CD4-positive, alpha-beta T cell (primary cell): ENCODE results near the gene MYH6. TPM values are rescaled to one million over a fixed set of nuclear protein-coding genes. Genes with fewer than 3 reads are reported as not detected.
"Not testable (repeated sequence)": the region's sequence is repeated elsewhere in the genome, so short reads cannot be mapped to it uniquely, and the experiment has no call there.

ENCODE experiments used
- ATAC-seq: fragments of 200-7000 bp; cut with Tn5 transposase; one replicate; pipeline ENCODE4 v1.10.0; 2022; ENCODE audit warnings: mild to moderate bottlenecking; ENCODE audit not compliant: poor library complexity
- CTCF ChIA-PET: fragments of 350-600 bp; sonication (Branson Sonifier 250); formaldehyde crosslinking; loops from one replicate; lab custom pipeline; 2021; ENCODE audit warnings: antibody characterized with exemption, inconsistent platforms; lab: Charles Lee
- POLR2A ChIA-PET: fragments of 350-600 bp; sonication (Branson Sonifier 250); formaldehyde crosslinking; loops from one replicate; lab custom pipeline; 2021; ENCODE audit warnings: antibody characterized with exemption, inconsistent platforms; lab: Charles Lee
- DNase-seq, 14 experiments: peaks; one replicate each; pipeline ENCODE4 v3.0.0-alpha.2; 2013 to 2020; ENCODE audit warnings: mixed read lengths in 2 of 14
- H3K27ac ChIP-seq, 2 donors: one replicate each; pipeline versions ENCODE4 v1.5.1 to v1.7.0; 2013; ENCODE audit warnings: low read length in 2 of 2, low read depth in 1 of 2, mild to moderate bottlenecking in 1 of 2
- H3K27me3 ChIP-seq, 2 experiments: 1 replicate in 1 of 2; 2 replicates in 1 of 2; pipeline versions ENCODE4 v1.6.1 to v1.7.0; 2013; ENCODE audit warnings: low read length in 2 of 2, control low read depth in 1 of 2, mild to moderate bottlenecking in 1 of 2, moderate library complexity in 1 of 2; ENCODE audit not compliant: insufficient read depth in 2 of 2, control insufficient read depth in 1 of 2
- H3K36me3 ChIP-seq: one replicate; pipeline ENCODE4 v1.6.1; 2013; ENCODE audit warnings: low read length, control low read depth; ENCODE audit not compliant: insufficient read depth
- H3K4me1 ChIP-seq: one replicate; pipeline ENCODE4 v1.6.1; 2013; ENCODE audit warnings: low read length, control low read depth; ENCODE audit not compliant: insufficient read depth
- H3K4me3 ChIP-seq: one replicate; pipeline ENCODE4 v1.5.1; 2013; ENCODE audit warnings: mild to moderate bottlenecking, low read length, moderate library complexity
- H3K9me3 ChIP-seq, 2 experiments: 1 replicate in 1 of 2; 2 replicates in 1 of 2; pipeline versions ENCODE4 v1.6.1 to v1.7.0; 2013; ENCODE audit warnings: low read length in 2 of 2, mild to moderate bottlenecking in 2 of 2, control low read depth in 1 of 2, moderate library complexity in 1 of 2; ENCODE audit not compliant: control insufficient read depth in 1 of 2, insufficient read depth in 1 of 2
- H3K27ac Mint-ChIP-seq: one replicate; pipeline ENCODE4 v1.8.0; 2020; ENCODE audit warnings: mixed read lengths
- H3K27me3 Mint-ChIP-seq: one replicate; pipeline ENCODE4 v1.8.0; 2021; ENCODE audit warnings: mixed read lengths
- H3K36me3 Mint-ChIP-seq: one replicate; pipeline ENCODE4 v1.8.0; 2021; ENCODE audit warnings: low read depth, mixed read lengths
- H3K4me1 Mint-ChIP-seq: one replicate; pipeline ENCODE4 v1.8.0; 2021; ENCODE audit warnings: low read depth, mixed read lengths
- H3K4me3 Mint-ChIP-seq: one replicate; pipeline ENCODE4 v1.8.0; 2020; ENCODE audit warnings: mild to moderate bottlenecking, mixed read lengths
- H3K9me3 Mint-ChIP-seq: one replicate; pipeline ENCODE4 v1.8.0; 2020; ENCODE audit warnings: mixed read lengths
- intact Hi-C, 2 experiments: fragments of 100-400 bp; cut with DNase I in 1 of 2; cut with micrococcal nuclease in 1 of 2; formaldehyde crosslinking; loops; one replicate each; pipeline versions ENCODE4 v1.15.1 to v1.9.0; 2023 to 2025; cut with DNase I, micrococcal nuclease
- total RNA-seq, 174 experiments: library from RNA in 2 of 174; stranded (reverse) in 2 of 174; gene quantifications; one replicate each; pipeline ENCODE4 v1.2.3 and lab custom pipeline; 2021 to 2026
- TF ChIP-seq, protein P1 (sequence below): fragments of 200-600 bp; IDR thresholded peaks from one replicate; pipeline ENCODE4 v1.8.0; 2022; ENCODE audit warnings: antibody characterized with exemption, mild to moderate bottlenecking

Gene MYH6
- total RNA-seq, 2 experiments from 2014 or later, result not detected

DNA sequence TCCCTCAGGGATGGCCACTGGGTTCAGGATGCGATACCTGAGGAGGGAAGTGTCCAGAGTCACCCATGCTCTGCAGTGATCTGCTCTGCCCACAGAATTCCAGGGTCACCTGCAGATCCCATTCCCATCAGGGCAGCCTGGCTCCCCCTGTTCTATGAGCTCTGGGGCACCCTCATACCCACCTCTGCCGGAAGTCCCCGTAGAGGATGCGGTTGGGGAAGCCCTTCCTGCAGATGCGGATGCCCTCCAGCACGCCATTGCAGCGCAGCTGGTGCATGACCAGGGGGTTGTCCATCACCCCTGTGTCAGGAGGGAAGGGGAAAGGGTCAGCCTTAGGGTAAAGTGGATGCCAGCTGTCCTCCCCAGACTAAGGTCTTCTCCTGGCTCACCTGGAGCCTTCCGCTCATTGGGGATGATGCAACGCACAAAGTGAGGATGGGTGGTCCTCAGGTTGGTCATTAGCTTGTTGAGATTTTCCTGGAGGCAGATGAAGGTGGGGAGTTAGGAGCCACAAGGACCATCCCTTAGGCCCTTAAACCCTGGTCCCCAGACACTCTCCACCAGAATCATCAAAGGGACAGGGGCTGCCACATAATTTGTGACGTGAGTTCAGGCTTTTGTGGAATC lies 11.2 kb downstream of the MYH6 start:
- H3K9me3 ChIP-seq, result no peaks in the 10 kb centered on the region
- TF ChIP-seq, protein P1, sequence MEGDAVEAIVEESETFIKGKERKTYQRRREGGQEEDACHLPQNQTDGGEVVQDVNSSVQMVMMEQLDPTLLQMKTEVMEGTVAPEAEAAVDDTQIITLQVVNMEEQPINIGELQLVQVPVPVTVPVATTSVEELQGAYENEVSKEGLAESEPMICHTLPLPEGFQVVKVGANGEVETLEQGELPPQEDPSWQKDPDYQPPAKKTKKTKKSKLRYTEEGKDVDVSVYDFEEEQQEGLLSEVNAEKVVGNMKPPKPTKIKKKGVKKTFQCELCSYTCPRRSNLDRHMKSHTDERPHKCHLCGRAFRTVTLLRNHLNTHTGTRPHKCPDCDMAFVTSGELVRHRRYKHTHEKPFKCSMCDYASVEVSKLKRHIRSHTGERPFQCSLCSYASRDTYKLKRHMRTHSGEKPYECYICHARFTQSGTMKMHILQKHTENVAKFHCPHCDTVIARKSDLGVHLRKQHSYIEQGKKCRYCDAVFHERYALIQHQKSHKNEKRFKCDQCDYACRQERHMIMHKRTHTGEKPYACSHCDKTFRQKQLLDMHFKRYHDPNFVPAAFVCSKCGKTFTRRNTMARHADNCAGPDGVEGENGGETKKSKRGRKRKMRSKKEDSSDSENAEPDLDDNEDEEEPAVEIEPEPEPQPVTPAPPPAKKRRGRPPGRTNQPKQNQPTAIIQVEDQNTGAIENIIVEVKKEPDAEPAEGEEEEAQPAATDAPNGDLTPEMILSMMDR, result no peak
- no peak overlapping the region for H3K27ac Mint-ChIP-seq
- ChIA-PET POLR2A (no interaction called here), CTCF (no interaction called here)
- intact Hi-C loops, result no loop called here
- H3K27me3 ChIP-seq, result peaks cover 4 to 8% of the 10 kb centered on the region in 2 experiments
- no peaks in the 10 kb centered on the region for H3K4me1 Mint-ChIP-seq
- no peaks in the 10 kb centered on the region for H3K36me3 ChIP-seq
- no peak overlapping the region for H3K27ac ChIP-seq
- H3K9me3 Mint-ChIP-seq, result no peaks in the 10 kb centered on the region
- ATAC-seq, result no peak
- no peaks in the 10 kb centered on the region for H3K36me3 Mint-ChIP-seq
- H3K27me3 Mint-ChIP-seq, result peaks cover 9% of the 10 kb centered on the region
- no peak overlapping the region for H3K4me3 Mint-ChIP-seq
- no peak for DNase-seq
- no peak overlapping the region for H3K4me3 ChIP-seq
- H3K4me1 ChIP-seq, result no peaks in the 10 kb centered on the region

- no peak for ATAC-seq
- intact Hi-C loops, result no loop called here
- no peaks in the 10 kb centered on the region for H3K4me1 Mint-ChIP-seq
- Histone ChIP-seq H3K36me3 (no peaks in the 10 kb centered on the region), H3K9me3 (no peaks in the 10 kb centered on the region), H3K4me3 (no peak overlapping the region), H3K27ac (no peak overlapping the region), H3K4me1 (no peaks in the 10 kb centered on the region), H3K27me3 (peaks cover 4 to 8% of the 10 kb centered on the region in 2 experiments)
- H3K9me3 Mint-ChIP-seq, result no peaks in the 10 kb centered on the region
- H3K27me3 Mint-ChIP-seq, result peaks cover 3% of the 10 kb centered on the region
- ChIA-PET CTCF (no interaction called here), POLR2A (no interaction called here)
- no peak for DNase-seq
- no peak overlapping the region for H3K4me3 Mint-ChIP-seq
- H3K27ac Mint-ChIP-seq, result no peak overlapping the region
- no peaks in the 10 kb centered on the region for H3K36me3 Mint-ChIP-seq
- TF ChIP-seq, protein P1, result no peak
Observed at GRCh38 chr14:23396126-23396525, 11.9 kb downstream of the MYH6 start.

DNA sequence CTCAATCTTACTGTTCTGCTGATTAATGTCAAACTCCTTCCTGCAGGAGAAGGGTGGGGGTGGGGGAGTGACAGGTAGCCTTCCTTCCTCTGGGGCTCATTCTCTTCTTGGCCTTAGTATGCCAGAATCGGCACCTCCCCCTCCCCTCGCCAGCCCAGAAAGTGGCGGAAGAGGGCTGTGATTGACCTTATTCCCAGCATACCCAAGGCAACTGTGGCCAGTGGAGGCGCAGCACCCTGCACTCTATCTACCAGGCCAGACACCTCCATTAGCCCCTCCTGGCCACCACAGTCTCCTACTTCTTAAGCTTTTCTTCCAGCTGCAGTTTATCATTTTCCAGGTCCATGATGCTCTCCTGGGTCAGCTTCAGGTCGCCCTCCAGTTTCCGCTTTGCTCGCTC lies 15.5 kb downstream of the MYH6 start:
- Histone ChIP-seq H3K36me3 (no peaks in the 10 kb centered on the region), H3K4me3 (no peak overlapping the region), H3K27me3 (peaks cover 4 to 8% of the 10 kb centered on the region in 2 experiments), H3K27ac (no peak overlapping the region), H3K4me1 (no peaks in the 10 kb centered on the region), H3K9me3 (no peaks in the 10 kb centered on the region)
- no peaks in the 10 kb centered on the region for H3K36me3 Mint-ChIP-seq
- ATAC-seq (no peak), DNase-seq (no peak)
- H3K9me3 Mint-ChIP-seq, result no peaks in the 10 kb centered on the region
- TF ChIP-seq, protein P1, result no peak
- H3K4me1 Mint-ChIP-seq, result no peaks in the 10 kb centered on the region
- ChIA-PET POLR2A (no interaction called here), CTCF (no interaction called here)
- no peak overlapping the region for H3K4me3 Mint-ChIP-seq
- H3K27me3 Mint-ChIP-seq, result peaks cover 3% of the 10 kb centered on the region
- H3K27ac Mint-ChIP-seq, result no peak overlapping the region
- intact Hi-C loops, result no loop called here

- H3K27me3 ChIP-seq, H3K27me3 Mint-ChIP-seq, H3K27ac Mint-ChIP-seq, H3K4me3 Mint-ChIP-seq, H3K4me1 Mint-ChIP-seq, H3K9me3 Mint-ChIP-seq, H3K36me3 ChIP-seq, H3K27ac ChIP-seq, ATAC-seq, H3K4me1 ChIP-seq, POLR2A ChIA-PET, H3K36me3 Mint-ChIP-seq, H3K4me3 ChIP-seq, CTCF ChIA-PET, intact Hi-C loops, H3K9me3 ChIP-seq, DNase-seq: not testable (repeated sequence)
Observed at GRCh38 chr14:23389871-23390270, 18.2 kb downstream of the MYH6 start.
